KBM-7 (cell line): ENCODE measurements around the gene CNMD.
A peak's percentile ranks its signal among the peaks of the same experiment; 100 is the strongest.
"Not testable (repeated sequence)": the region's sequence is repeated elsewhere in the genome, so short reads cannot be mapped to it uniquely, and the experiment has no call there.

Source experiments
- DNase-seq: peaks from one replicate; pipeline ENCODE4 v3.0.0-alpha.2; 2015
- in situ Hi-C: fragments of 300-500 bp; cut with MboI; formaldehyde crosslinking; loops from 2 replicates; pipeline ENCODE4 v1.14.3; 2020; ENCODE audit warnings: low sequenced_read_pairs, low pct_unique_long_range_greater_than_20kb, mixed read lengths

CNMD gene

GRCh38 chr13:52703482-52703881 lies 36.1 kb downstream of the CNMD start:
- DNase-seq: no peak
- in situ Hi-C loops: no loop called here

- DNase-seq: no peak
- in situ Hi-C loops: no loop called here
These were observed 37.7 kb downstream of the CNMD start for GRCh38 chr13:52701728-52702465.

- in situ Hi-C loops: no loop called here
- DNase-seq: no peak
These were observed 43.1 kb downstream of the CNMD start for GRCh38 chr13:52696566-52696965.

- no peak for DNase-seq
- in situ Hi-C loops: no loop called here
These were observed 43.8 kb downstream of the CNMD start for GRCh38 chr13:52695856-52696255.

GRCh38 chr13:52686376-52686775 lies 53.2 kb downstream of the CNMD start:
- in situ Hi-C loops: no loop called here
- DNase-seq: no peak

GRCh38 chr13:52685806-52686205 lies 53.8 kb downstream of the CNMD start:
- in situ Hi-C loops, DNase-seq: not testable (repeated sequence)

GRCh38 chr13:52677823-52678222 lies 61.8 kb downstream of the CNMD start:
- DNase-seq: no peak
- in situ Hi-C loops: no loop called here

GRCh38 chr13:52673465-52673864 lies 66.2 kb downstream of the CNMD start:
- DNase-seq: no peak
- in situ Hi-C loops: no loop called here

- in situ Hi-C loops: no loop called here
These were observed 68.9 kb downstream of the CNMD start for GRCh38 chr13:52670726-52671125.

GRCh38 chr13:52669677-52670076 lies 69.9 kb downstream of the CNMD start:
- DNase-seq: no peak
- in situ Hi-C loops: no loop called here

More at GRCh38 chr13:52670726-52671125, 68.9 kb downstream of the CNMD start:
- no peak for DNase-seq

GRCh38 chr13:52665325-52665724 lies 74.3 kb downstream of the CNMD start:
- in situ Hi-C loops: no loop called here
- peak; percentile 22 for DNase-seq

GRCh38 chr13:52664272-52664671 lies 75.3 kb downstream of the CNMD start:
- DNase-seq: no peak
- in situ Hi-C loops: no loop called here

GRCh38 chr13:52659340-52659739 lies 80.3 kb downstream of the CNMD start:
- no peak for DNase-seq
- in situ Hi-C loops: no loop called here
